Neutrophil (primary cell): ENCODE results near the gene C16orf54.
A peak's percentile ranks its signal among the peaks of the same experiment; 100 is the strongest.
"Not testable (repeated sequence)": the region's sequence is repeated elsewhere in the genome, so short reads cannot be mapped to it uniquely, and the experiment has no call there.

Experiments
- H3K27ac ChIP-seq: fragments of 200-600 bp; sonication (generic); 2 replicates; pipeline ENCODE4 v1.5.1; 2016; ENCODE audit warnings: mild to moderate bottlenecking, moderate library complexity
- H3K27me3 ChIP-seq: fragments of 200-600 bp; sonication (generic); 2 replicates; pipeline ENCODE4 v1.6.0; 2016; ENCODE audit warnings: mild to moderate bottlenecking
- H3K36me3 ChIP-seq: fragments of 200-600 bp; sonication (generic); 2 replicates; pipeline ENCODE4 v1.5.1; 2017
- H3K4me1 ChIP-seq, 2 experiments: fragments of 200-600 bp in 1 of 2; sonication (generic) in 1 of 2; 1 replicate in 1 of 2; 2 replicates in 1 of 2; pipeline versions ENCODE4 v1.5.1 to v1.6.1; 2013 to 2016; ENCODE audit warnings: low read depth in 1 of 2, low read length in 1 of 2, mild to moderate bottlenecking in 1 of 2, moderate library complexity in 1 of 2; ENCODE audit not compliant: control insufficient read depth in 1 of 2, insufficient read depth in 1 of 2
- H3K4me3 ChIP-seq, 2 experiments: fragments of 200-600 bp in 1 of 2; sonication (generic) in 1 of 2; 1 replicate in 1 of 2; 2 replicates in 1 of 2; pipeline ENCODE4 v1.5.1; 2013 to 2016; ENCODE audit warnings: low read depth in 1 of 2, low read length in 1 of 2, mild to moderate bottlenecking in 1 of 2, moderate library complexity in 1 of 2
- H3K9me3 ChIP-seq: fragments of 200-600 bp; sonication (generic); 2 replicates; pipeline ENCODE4 v1.5.1; 2016
- TF ChIP-seq, protein P1 (sequence below): fragments of 200-600 bp; sonication (generic); IDR thresholded peaks from 2 replicates; pipeline ENCODE4 v1.5.1; 2016; ENCODE audit warnings: antibody characterized with exemption

The C16orf54 gene

GRCh38 chr16:29745853-29746345 is at the start of gene C16orf54:
TSS of gene C16orf54 (minus strand) at chr16:29745990. CDS start at chr16:29744951, 1,039 bp downstream.
- Histone ChIP-seq H3K36me3 (peaks cover 38% of the 10 kb centered on the region), H3K4me1 (peaks cover 87% of the 10 kb centered on the region in 2 experiments), H3K9me3 (no peaks in the 10 kb centered on the region), H3K4me3 (peak within 1 kb of the TSS; percentile 94 to 100), H3K27ac (peak within 1 kb of the TSS; percentile 99), H3K27me3 (no peaks in the 10 kb centered on the region)
- TF ChIP-seq, protein P1, sequence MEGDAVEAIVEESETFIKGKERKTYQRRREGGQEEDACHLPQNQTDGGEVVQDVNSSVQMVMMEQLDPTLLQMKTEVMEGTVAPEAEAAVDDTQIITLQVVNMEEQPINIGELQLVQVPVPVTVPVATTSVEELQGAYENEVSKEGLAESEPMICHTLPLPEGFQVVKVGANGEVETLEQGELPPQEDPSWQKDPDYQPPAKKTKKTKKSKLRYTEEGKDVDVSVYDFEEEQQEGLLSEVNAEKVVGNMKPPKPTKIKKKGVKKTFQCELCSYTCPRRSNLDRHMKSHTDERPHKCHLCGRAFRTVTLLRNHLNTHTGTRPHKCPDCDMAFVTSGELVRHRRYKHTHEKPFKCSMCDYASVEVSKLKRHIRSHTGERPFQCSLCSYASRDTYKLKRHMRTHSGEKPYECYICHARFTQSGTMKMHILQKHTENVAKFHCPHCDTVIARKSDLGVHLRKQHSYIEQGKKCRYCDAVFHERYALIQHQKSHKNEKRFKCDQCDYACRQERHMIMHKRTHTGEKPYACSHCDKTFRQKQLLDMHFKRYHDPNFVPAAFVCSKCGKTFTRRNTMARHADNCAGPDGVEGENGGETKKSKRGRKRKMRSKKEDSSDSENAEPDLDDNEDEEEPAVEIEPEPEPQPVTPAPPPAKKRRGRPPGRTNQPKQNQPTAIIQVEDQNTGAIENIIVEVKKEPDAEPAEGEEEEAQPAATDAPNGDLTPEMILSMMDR, result peak; percentile 13

DNA sequence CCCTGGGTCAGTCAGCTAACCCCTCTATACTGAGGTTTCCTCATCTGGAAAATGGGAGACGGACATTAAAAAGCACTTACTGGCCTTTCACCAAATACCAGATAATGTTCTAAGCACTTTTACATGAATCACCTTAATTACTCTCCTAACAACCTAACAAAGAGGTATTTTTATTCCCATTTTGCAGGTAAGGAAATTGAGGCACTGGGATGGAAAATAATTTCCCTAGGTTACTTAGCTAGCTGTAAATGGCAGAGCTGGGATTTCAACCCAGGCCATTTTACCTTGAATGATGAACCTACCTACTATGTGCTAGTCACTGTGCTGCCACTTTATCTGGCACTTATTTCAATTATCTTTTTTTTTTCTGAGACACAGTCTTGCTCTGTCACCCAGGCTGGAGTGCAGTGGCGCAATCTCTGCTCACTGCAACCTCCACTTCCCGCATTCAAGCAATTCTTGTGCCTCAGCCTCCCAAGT is 48.5 kb upstream of the C16orf54 start:
- H3K9me3 ChIP-seq, result no peaks in the 10 kb centered on the region
- TF ChIP-seq, protein P1, result no peak
- peaks cover 5% of the 10 kb centered on the region for H3K36me3 ChIP-seq
- H3K4me3 ChIP-seq, result no peak overlapping the region
- H3K27ac ChIP-seq, result peak overlapping the region; percentile 61
- H3K27me3 ChIP-seq, result no peaks in the 10 kb centered on the region
- peaks cover 35 to 50% of the 10 kb centered on the region in 2 experiments for H3K4me1 ChIP-seq

GRCh38 chr16:29793153-29793552 is 47.4 kb upstream of the C16orf54 start:
- not testable (repeated sequence) for H3K36me3 ChIP-seq, H3K4me3 ChIP-seq, H3K9me3 ChIP-seq, H3K27me3 ChIP-seq, H3K27ac ChIP-seq
- peaks cover 38 to 51% of the 10 kb centered on the region in 2 experiments for H3K4me1 ChIP-seq

- Histone ChIP-seq H3K4me1 (peaks cover 38 to 51% of the 10 kb centered on the region in 2 experiments), H3K27me3 (no peaks in the 10 kb centered on the region), H3K27ac (no peak overlapping the region), H3K9me3 (no peaks in the 10 kb centered on the region), H3K4me3 (peak overlapping the region in 1 of 2 experiments; percentile 94), H3K36me3 (no peaks in the 10 kb centered on the region)
- TF ChIP-seq, protein P1, result no peak
Measured at GRCh38 chr16:29791845-29792807, 46.3 kb upstream of the C16orf54 start.

GRCh38 chr16:29790949-29791844 is 45.4 kb upstream of the C16orf54 start:
- Histone ChIP-seq H3K9me3 (no peaks in the 10 kb centered on the region), H3K4me3 (peak overlapping the region; percentile 79 to 94), H3K4me1 (peaks cover 38 to 51% of the 10 kb centered on the region in 2 experiments), H3K27me3 (no peaks in the 10 kb centered on the region), H3K36me3 (no peaks in the 10 kb centered on the region), H3K27ac (peak overlapping the region; percentile 89)
- TF ChIP-seq, protein P1, result no peak
